ENCODE results near the gene SLC29A2.
"Not testable (repeated sequence)": the region's sequence is repeated elsewhere in the genome, so short reads cannot be mapped to it uniquely, and the experiment has no call there.

SLC29A2 gene

GRCh38 chr11:66322732-66323427, 48.7 kb downstream of the SLC29A2 start:
- Mint-ChIP-seq H3K4me3 (no peak overlapping the region), H3K4me1 (peaks cover 64% of the 10 kb centered on the region), H3K9me3 (no peaks in the 10 kb centered on the region), H3K36me3 (no peaks in the 10 kb centered on the region), H3K27ac (no peak overlapping the region)
- DNase-seq (ENCODE audit: low spot score in 2 of 2) (no peak), ATAC-seq (no peak)

- Mint-ChIP-seq H3K9me3 (no peaks in the 10 kb centered on the region), H3K36me3 (no peaks in the 10 kb centered on the region), H3K27ac (no peak overlapping the region), H3K4me1 (peaks cover 62% of the 10 kb centered on the region), H3K4me3 (no peak overlapping the region)
- no peak for DNase-seq (ENCODE audit: low spot score in 2 of 2)
- ATAC-seq, result no peak
Observed at GRCh38 chr11:66321606-66322005, 50.0 kb downstream of the SLC29A2 start.

- not testable (repeated sequence) for DNase-seq (ENCODE audit: low spot score in 2 of 2); ATAC-seq; H3K36me3 Mint-ChIP-seq; H3K9me3 Mint-ChIP-seq; H3K4me3 Mint-ChIP-seq; H3K27ac Mint-ChIP-seq
- peaks cover 57% of the 10 kb centered on the region for H3K4me1 Mint-ChIP-seq
Observed at GRCh38 chr11:66320748-66321147, 50.8 kb downstream of the SLC29A2 start.

- H3K4me3 Mint-ChIP-seq; H3K27ac Mint-ChIP-seq; ATAC-seq; H3K36me3 Mint-ChIP-seq; DNase-seq (ENCODE audit: low spot score in 2 of 2); H3K9me3 Mint-ChIP-seq: not testable (repeated sequence)
- H3K4me1 Mint-ChIP-seq, result peaks cover 59% of the 10 kb centered on the region
Observed at GRCh38 chr11:66320289-66320688, 51.3 kb downstream of the SLC29A2 start.

DNA sequence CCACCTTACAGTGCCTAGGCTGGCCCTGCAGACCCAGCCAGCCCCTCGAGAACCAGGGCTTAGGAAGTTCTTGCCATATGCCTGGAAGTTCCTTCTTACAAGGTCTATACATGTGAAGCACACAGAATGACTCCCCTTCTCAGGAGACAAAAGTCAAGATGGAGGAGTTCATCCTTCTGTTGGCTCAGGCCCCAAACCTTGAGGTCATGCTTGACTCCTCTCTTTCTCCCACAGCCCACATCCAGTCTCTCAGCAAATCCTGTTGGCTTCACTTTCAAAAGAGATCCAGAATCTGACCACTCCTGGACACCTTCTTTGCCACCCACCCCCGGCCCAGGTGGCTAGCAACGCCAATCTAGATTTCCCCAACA, 53.0 kb downstream of the SLC29A2 start:
- H3K4me3 Mint-ChIP-seq, result peak overlapping the region; percentile 46
- peak overlapping the region; percentile 88 for H3K27ac Mint-ChIP-seq
- H3K4me1 Mint-ChIP-seq, result peaks cover 66% of the 10 kb centered on the region
- DNase-seq (ENCODE audit: low spot score in 2 of 2) (no peak), ATAC-seq (no peak)
- H3K9me3 Mint-ChIP-seq, result no peaks in the 10 kb centered on the region
- H3K36me3 Mint-ChIP-seq, result no peaks in the 10 kb centered on the region

DNA sequence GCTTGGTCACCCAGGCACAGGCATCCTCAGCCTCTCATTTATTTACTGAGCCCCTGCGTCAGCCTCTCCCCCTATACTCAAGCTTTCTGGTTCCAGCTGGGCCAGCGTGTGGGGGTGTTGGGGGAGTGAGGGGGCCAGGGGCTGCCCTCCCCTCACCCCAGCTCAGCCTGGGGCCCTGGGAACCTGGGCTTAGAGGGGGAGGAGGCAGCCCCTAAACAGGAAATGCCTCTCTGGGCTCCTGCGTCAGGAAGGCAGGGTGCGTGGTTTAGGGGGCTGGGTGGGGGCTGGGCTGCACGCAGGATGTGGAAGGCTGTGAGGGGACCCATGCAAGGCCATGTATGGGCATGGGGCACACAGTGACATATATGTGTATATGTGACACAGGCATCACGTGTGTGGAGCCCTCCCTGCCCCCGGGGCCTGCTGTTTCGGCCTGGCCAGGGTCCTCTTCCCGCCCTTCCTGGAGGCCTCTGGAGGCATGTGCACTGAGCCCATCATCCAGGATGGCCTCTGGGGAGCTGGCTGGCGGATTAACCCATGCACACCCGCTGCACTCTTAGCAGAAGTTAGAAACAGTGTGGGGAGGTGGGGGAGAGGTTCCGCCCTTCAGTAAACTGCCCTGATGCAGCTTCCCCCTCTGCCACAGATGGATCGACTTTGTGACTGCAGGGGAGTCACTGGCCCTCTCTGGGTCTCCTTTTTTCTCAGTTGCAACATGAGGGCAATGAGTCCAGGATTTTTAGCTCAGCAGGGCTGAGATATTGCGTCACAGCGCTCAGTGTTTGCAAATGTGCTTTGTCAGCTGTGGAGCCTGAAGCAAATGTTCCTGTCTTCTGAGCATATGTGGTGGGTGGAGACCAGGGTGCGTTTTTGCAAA, 53.6 kb downstream of the SLC29A2 start:
- Mint-ChIP-seq H3K4me3 (peak overlapping the region; percentile 46), H3K4me1 (peaks cover 60% of the 10 kb centered on the region), H3K27ac (peak overlapping the region; percentile 88), H3K36me3 (no peaks in the 10 kb centered on the region), H3K9me3 (no peaks in the 10 kb centered on the region)
- DNase-seq (ENCODE audit: low spot score in 2 of 2) (peak in 1 of 2 donors; percentile 65), ATAC-seq (peak; percentile 69)

- H3K9me3 Mint-ChIP-seq, result no peaks in the 10 kb centered on the region
- DNase-seq (ENCODE audit: low spot score in 2 of 2), result peak in 1 of 2 donors; percentile 66
- H3K36me3 Mint-ChIP-seq, result no peaks in the 10 kb centered on the region
- H3K4me1 Mint-ChIP-seq, result peaks cover 56% of the 10 kb centered on the region
- H3K4me3 Mint-ChIP-seq, result peak overlapping the region; percentile 46
- H3K27ac Mint-ChIP-seq, result peak overlapping the region; percentile 63
- ATAC-seq, result peak; percentile 11
Observed at GRCh38 chr11:66317322-66317722, 54.2 kb downstream of the SLC29A2 start.

GRCh38 chr11:66316849-66317251, 54.7 kb downstream of the SLC29A2 start, which contains the start of gene CD248:
CD248 (minus strand) TSS chr11:66317044; CDS start chr11:66317027, 17 bp downstream.
- ATAC-seq (no peak), DNase-seq (ENCODE audit: low spot score in 2 of 2) (no peak)
- Mint-ChIP-seq H3K27ac (peak within 1 kb of the TSS; percentile 81), H3K9me3 (no peaks in the 10 kb centered on the region), H3K4me1 (peaks cover 58% of the 10 kb centered on the region), H3K4me3 (peak within 1 kb of the TSS; percentile 88), H3K36me3 (no peaks in the 10 kb centered on the region)

DNA sequence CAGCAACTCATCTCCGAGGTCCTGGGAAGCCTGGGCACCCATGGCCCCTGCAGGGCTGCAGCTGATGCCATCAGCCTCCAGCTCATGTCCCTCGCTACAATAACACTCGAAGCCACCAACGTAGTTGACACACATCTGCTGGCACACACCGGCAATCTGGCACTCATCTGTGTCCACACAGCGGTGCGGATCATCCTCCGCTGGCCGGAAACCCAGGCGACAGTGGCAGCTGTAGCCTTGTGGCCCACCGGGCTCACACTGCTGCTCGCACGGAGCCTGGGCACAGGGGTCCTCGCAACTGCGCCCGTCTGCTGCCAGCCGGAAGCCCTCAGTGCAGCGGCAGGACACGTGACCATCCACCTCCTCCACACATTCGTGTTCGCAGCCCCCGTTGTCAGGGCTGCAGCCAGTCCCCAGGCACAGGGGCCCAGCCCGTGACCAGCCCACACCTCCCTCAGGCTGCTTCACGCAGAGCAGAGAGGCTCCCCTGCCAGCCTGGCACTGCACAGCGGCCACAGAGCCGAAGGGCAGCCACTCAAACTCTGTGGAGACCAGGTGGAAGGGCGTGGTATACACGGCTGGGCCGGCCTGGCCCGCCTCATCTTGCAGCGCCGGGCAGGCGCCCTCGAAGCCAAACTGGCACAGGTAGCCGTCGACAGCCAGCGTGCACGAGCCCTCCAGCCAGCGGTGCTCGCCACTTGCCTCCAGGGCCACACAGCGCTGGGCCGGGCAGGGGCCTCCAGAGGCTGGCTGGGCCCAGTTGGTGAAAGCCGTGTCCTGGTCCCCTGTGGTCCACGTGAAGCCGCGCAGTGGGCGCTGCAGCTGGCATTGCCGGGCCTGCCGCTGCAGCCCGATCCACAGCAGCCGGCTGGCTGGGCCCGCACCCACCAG, 55.4 kb downstream of the SLC29A2 start:
- H3K9me3 Mint-ChIP-seq, result no peaks in the 10 kb centered on the region
- DNase-seq (ENCODE audit: low spot score in 2 of 2), result no peak
- H3K27ac Mint-ChIP-seq, result peak overlapping the region; percentile 81
- H3K4me3 Mint-ChIP-seq, result peak overlapping the region; percentile 88
- no peak for ATAC-seq
- peaks cover 61% of the 10 kb centered on the region for H3K4me1 Mint-ChIP-seq
- no peaks in the 10 kb centered on the region for H3K36me3 Mint-ChIP-seq

- H3K4me1 Mint-ChIP-seq, result peaks cover 61% of the 10 kb centered on the region
Observed at GRCh38 chr11:66315498-66315885, 56.1 kb downstream of the SLC29A2 start.

DNA sequence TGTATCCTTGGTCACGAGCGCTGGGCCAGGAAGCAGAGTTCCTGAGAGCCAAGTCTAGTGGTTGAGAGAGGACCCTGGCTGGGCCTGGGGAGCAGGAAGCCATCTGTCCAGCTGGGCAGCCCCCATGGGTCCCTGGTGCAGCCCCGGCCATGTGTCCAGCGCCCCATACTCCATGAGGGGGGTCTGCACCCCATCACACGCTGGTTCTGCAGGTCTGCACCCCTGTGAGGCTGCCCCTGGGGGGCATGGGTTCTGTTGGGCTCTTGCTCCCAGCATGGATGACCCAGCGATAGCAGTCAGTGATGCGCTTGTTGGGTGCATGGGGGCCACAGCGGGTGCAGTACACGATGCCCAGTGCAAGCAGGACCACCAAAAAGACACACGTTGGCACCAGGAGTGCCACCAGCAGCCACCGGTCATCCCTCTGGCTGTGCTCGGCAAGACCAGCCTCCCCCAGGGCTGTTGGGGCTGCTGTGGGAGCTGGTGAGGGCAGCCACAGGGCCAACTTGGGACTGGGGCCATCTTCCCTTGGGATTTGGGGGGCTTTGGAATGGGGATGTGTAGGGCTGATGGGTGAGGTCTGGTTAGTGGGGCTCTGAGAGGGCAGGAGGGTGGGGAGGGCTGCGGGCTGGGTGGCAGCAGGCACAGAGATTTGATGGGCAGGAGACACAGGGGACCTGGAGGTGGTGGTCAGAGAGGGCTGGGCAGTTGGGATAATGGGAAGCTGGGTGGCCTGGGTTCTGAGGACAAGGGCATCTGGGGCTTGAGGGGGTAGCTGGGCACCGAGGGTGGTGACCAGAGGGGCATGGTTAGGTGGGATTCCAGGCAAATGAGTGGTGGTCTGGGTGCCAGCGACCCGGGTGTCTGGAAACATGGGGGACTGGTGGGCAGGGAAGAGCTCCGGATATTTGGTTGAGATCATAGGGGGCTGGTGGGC, 56.7 kb downstream of the SLC29A2 start:
- no peaks in the 10 kb centered on the region for H3K9me3 Mint-ChIP-seq
- H3K27ac Mint-ChIP-seq, result peak overlapping the region; percentile 81
- no peak for DNase-seq (ENCODE audit: low spot score in 2 of 2)
- H3K4me3 Mint-ChIP-seq, result peak overlapping the region; percentile 88
- H3K4me1 Mint-ChIP-seq, result peaks cover 61% of the 10 kb centered on the region
- ATAC-seq, result no peak
- no peaks in the 10 kb centered on the region for H3K36me3 Mint-ChIP-seq

More at GRCh38 chr11:66315498-66315885, 56.1 kb downstream of the SLC29A2 start:
- DNase-seq (ENCODE audit: low spot score in 2 of 2) (no peak), ATAC-seq (no peak)
- Mint-ChIP-seq H3K36me3 (no peaks in the 10 kb centered on the region), H3K27ac (peak overlapping the region; percentile 81), H3K9me3 (no peaks in the 10 kb centered on the region), H3K4me3 (peak overlapping the region; percentile 88)

DNA sequence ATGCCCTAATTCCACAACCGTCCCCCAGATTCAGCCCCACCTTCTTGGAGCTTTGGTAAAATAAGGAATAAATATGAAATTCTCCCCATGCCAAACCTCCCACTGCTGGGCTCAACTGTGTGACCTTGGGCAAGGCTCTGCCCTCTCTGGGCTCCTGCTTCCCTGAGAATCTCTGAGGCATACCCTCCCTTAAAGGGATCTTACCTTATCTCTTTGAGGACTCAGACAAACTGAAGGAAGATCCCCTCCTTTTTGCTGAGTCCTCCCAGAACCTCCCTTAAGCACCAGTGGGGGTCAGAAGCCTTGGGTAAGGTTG, 57.4 kb downstream of the SLC29A2 start:
- no peak for DNase-seq (ENCODE audit: low spot score in 2 of 2)
- Mint-ChIP-seq H3K9me3 (no peaks in the 10 kb centered on the region), H3K4me3 (peak overlapping the region; percentile 88), H3K36me3 (no peaks in the 10 kb centered on the region), H3K4me1 (peaks cover 57% of the 10 kb centered on the region), H3K27ac (peak overlapping the region; percentile 73)
- ATAC-seq, result no peak

- Mint-ChIP-seq H3K27ac (peak overlapping the region; percentile 96), H3K4me1 (peaks cover 51% of the 10 kb centered on the region), H3K4me3 (peak overlapping the region; percentile 88), H3K36me3 (no peaks in the 10 kb centered on the region), H3K9me3 (no peaks in the 10 kb centered on the region)
- ATAC-seq (no peak), DNase-seq (ENCODE audit: low spot score in 2 of 2) (no peak)
Observed at GRCh38 chr11:66313321-66314185, 58.0 kb downstream of the SLC29A2 start.
